ENCODE data around the gene TOP2B.
A peak's percentile ranks its signal among the peaks of the same experiment; 100 is the strongest.

The TOP2B gene

GRCh38 chr3:25619382-25619781 is 45.3 kb downstream of the TOP2B start:
- DNase-seq: no peak

- no peak for DNase-seq
These were observed 46.7 kb downstream of the TOP2B start for GRCh38 chr3:25618028-25618427.

DNA sequence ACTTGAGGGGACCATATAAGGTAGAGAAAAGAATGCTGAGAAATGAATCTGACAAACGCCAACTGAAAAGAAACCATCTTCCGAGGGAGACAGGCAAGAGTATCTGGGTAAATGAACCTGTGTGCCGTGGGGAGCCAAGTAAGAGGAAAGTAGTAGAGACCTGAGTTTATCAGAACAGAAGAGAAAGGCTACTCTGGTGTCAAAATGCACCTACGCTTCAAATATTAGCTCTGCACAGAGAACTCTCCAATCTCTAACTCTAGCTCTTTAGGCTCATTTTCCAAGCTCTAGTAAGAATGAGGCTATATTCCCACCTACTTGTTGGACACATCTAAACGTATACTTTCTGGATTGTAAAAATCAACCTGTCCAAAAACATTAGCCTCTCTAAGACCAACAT is 53.5 kb downstream of the TOP2B start:
- DNase-seq: no peak

DNA sequence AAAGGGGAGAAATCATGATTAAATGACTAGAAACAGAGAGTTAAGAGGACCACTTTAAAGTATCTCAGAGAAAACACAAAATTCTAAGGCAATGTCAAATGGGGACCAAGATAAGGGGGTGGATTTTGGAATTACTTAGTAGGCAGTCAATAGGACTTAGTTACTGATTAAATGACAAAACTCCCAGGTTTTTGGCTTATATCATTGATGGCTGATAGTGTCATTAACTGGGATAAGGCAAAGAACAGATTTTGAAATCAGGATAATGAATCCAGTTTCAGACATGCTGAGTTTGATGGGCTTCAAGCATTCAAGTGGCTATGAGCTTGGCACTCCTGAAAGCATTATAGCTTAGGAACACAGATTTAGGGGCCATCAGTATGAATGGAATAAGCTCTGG is 53.9 kb downstream of the TOP2B start:
- DNase-seq: no peak

GRCh38 chr3:25610167-25610566 is 54.5 kb downstream of the TOP2B start:
- DNase-seq: no peak

DNA sequence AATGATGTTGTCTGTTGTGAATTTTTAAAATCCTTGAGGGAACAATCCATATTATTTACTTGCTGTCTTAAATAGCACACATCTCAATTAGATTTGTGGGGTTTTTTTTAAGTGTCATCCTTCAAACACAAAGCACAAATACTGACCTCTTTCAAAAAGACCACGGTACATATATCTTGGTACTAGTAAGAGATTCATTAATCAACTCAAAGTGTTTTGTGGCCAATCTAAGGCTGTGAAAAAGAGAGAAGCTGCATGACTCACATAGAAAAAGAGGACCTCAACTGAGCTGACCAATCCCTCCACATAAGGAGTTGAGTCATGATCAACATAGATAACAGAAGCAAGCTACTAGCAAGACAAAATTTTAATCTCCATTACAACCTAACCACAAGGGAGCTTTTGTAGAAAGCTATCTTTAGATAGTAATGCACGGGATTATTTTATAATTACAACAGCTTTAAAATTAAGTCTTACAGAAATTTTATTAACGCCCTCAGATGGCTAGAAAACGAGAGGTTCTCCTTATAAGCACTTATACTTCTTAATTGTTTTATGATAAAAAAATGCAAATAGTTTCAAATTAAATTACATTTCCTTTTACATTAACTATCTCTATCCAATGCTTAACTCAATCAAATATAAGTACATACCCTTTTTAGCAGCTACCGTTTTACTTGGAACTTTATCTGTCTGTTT is 60.5 kb downstream of the TOP2B start:
- DNase-seq: no peak

- DNase-seq: no peak
These were observed 61.0 kb downstream of the TOP2B start for GRCh38 chr3:25603703-25604102.

GRCh38 chr3:25597535-25598101 is 67.1 kb downstream of the TOP2B start:
- DNase-seq: no peak

DNA sequence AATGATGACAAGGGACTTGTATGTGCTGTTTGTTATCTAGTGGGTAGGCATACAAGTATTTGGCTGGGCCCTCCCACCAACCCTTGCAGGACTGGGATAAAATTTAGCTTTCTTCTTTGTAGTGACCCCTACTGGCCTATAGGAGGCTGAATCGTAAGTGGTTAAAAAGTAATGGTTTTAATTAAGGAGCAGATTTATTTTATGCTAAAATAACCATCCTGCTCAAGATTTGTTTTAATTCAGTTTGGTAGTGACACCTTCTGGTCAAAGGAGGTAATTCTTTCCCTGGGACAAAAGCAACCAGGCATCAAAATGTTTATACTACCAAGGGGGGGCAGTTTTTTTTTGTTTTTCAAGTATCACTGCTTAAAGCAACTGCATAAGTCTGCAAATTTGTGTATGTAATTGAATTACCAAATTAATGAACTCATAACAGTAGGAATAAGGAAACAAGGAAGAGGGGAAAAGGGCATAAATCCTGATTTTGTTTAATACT is 70.7 kb downstream of the TOP2B start:
- peak; percentile 45 for DNase-seq

DNA sequence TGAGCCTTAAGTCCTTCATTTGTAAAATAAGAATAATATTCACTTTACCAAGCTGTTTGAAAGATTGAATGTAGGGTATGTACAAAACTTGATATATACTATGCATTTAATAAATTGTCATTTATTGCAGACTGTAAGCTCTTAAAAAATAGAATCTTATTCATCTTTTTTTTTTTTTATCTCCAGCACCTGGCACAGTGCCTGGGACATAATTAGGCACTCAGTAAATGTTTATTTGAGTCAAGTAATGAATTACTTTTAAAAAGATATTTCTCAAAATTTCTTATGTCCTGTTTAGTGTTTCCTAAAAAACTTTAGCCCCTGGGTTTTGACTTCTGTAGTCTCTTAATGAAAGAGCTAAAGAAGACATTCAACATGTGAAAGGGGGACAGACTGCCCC is 71.7 kb downstream of the TOP2B start:
- no peak for DNase-seq

DNA sequence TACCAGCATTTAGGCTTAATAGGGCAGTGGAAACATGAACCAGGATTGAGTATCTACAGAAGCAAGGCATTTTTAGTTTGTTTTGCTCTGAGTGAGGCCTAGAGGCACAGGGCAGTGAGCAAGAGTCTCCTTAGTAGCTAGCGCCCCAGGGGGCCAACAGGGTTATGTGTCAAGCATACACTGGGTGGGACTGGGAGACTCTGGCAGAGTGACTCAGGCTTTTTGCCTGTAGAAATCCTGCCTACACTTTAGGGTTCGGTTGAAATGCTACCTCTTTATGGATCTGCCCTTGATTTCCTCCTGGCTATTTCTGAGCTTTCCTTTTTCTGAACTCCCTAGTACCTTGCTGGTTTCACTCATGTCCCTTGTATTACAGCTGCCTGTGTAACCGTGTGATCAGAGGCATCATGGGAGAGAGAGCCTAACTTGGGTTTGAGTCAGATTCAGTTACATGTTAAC is 72.2 kb downstream of the TOP2B start:
- peak; percentile 25 for DNase-seq

- DNase-seq: no peak
These were observed 74.9 kb downstream of the TOP2B start for GRCh38 chr3:25589783-25590258.

GRCh38 chr3:25589104-25589782 is 75.5 kb downstream of the TOP2B start:
- DNase-seq: no peak

DNA sequence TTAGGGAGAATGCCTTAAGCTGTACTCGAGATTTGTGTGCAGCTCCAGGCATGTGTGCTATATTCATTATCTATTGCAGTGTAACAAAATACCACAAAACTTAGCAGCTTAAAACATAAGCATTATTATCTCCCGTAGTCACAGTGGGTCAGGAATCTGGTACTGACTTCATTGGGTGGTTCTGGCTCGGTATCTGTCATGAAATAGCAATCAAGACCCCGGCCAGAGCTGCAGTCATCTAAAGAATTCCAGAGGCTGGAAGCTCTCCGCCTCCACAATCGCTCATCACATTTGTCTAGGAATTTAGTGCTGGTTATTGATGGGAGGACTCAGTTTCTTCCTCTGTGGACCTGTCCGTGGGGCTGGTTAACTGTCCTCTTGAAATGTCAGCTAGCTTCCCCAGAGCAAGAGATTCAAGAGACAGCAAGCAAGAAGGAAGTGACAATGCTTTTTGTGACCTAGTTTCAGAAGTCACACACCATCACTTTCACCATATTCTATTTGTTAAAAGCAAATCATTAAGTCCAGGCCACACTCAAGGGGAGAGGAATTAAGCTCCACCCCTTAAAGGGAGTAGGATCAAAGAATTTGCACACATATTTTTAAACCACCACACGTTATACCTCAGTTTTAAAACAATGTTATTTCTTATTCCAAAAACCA is 76.1 kb downstream of the TOP2B start:
- no peak for DNase-seq

- no peak for DNase-seq
These were observed 76.7 kb downstream of the TOP2B start for GRCh38 chr3:25587975-25588374.

GRCh38 chr3:25587526-25587925 is 77.2 kb downstream of the TOP2B start:
- DNase-seq: no peak

DNA sequence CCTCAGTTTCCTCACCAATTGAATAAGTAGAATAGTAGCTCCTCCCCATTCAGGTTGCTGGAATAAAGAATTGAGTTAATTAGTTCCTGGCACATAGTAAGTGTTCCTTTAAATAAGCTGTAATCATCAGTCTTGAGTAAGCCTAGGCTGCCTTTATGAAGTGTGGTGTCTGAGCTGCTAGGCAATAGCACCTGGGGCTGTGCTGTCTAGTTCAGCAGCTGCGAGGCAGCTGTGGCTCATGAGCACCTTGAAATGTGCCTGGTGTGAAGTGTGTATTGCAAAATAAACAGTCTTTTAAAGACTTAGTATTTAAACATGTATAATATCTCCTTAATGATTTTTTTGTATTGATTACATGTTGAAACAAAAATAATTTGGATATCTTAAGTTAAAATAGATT is 77.6 kb downstream of the TOP2B start:
- no peak for DNase-seq

- no peak for DNase-seq
These were observed 78.2 kb downstream of the TOP2B start for GRCh38 chr3:25586553-25586952.

GRCh38 chr3:25586167-25586505 is 78.6 kb downstream of the TOP2B start:
- DNase-seq: no peak

DNA sequence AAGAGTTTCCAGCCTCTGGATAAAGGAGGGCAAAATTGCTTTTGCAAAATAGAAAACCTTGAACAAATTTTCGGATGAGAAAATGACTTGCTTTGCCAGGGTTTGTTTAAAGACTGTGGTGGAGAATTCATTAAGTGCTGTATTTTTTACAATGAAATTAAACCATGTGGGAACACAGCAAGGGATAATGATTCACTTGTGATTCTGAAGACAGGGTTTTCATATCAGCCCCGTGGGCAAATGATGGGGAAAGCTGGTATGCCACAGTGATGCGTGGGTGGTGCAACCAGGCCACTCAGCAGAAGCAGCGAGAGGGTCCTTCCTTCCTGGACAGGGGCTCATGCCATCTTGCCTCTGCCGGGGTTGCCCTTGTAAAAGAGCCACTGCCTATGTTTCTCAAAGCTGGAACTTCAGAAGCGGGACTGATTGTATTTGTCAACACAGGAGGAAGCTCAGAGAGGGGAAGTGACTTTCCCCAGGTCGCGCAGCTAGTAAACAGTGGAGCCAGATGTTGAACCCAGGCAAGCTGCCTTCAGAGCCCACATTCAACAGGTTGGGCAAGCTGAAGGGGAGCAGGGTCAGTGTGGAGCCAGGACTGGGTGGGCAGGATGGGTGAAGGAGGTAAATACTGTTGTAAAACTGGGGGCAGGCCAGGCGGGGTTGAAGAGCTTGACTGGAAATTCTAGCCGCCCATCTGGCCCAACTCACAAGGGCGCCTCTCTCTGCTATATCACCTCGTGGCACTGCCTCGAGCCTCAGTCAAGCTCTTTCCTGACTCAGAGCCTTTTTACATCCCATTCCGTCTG is 79.1 kb downstream of the TOP2B start:
- no peak for DNase-seq

- DNase-seq: no peak
These were observed 80.5 kb downstream of the TOP2B start for GRCh38 chr3:25584011-25584789.
